GM19099 (cell line): ENCODE data around the gene DVL2.

Experiments used
- POLR2A ChIP-seq: IDR thresholded peaks from 3 replicates; pipeline ENCODE4 v1.6.1; 2011; ENCODE audit warnings: low read depth; ENCODE audit not compliant: insufficient read length; ENCODE audit errors: extremely low read depth

Gene DVL2

GRCh38 chr17:7249214-7249613 lies 14.9 kb upstream of the DVL2 start:
- TF ChIP-seq POLR2A, result no peak

GRCh38 chr17:7248796-7249195 lies 14.5 kb upstream of the DVL2 start:
- no peak for TF ChIP-seq POLR2A

- no peak for TF ChIP-seq POLR2A
These were observed 12.5 kb upstream of the DVL2 start for GRCh38 chr17:7246779-7247178.

- no peak for TF ChIP-seq POLR2A
These were observed 9.1 kb upstream of the DVL2 start for GRCh38 chr17:7243453-7243729.

- peak; percentile 40 for TF ChIP-seq POLR2A
These were observed 8.6 kb upstream of the DVL2 start for GRCh38 chr17:7242717-7243452.

GRCh38 chr17:7241783-7242716 lies 7.7 kb upstream of the DVL2 start, which contains the start of gene GABARAP:
TSS of gene GABARAP (minus strand) at chr17:7242449. CDS start at chr17:7242330, 119 bp downstream.
- peak; percentile 37 for TF ChIP-seq POLR2A

- TF ChIP-seq POLR2A, result no peak
These were observed 6.9 kb upstream of the DVL2 start for GRCh38 chr17:7241090-7241733.

- no peak for TF ChIP-seq POLR2A
These were observed 6.1 kb upstream of the DVL2 start for GRCh38 chr17:7240375-7240774.

GRCh38 chr17:7239091-7240027 lies 5.0 kb upstream of the DVL2 start, which contains the start of gene PHF23:
TSS of gene PHF23 (minus strand) at chr17:7239457. CDS start at chr17:7239279, 178 bp downstream.
- TF ChIP-seq POLR2A, result peak; percentile 43

- no peak for TF ChIP-seq POLR2A
These were observed 4.2 kb upstream of the DVL2 start for GRCh38 chr17:7238420-7239090.

GRCh38 chr17:7237761-7238419 lies 3.6 kb upstream of the DVL2 start:
- no peak for TF ChIP-seq POLR2A

GRCh38 chr17:7237266-7237760 lies 3.0 kb upstream of the DVL2 start:
- TF ChIP-seq POLR2A, result no peak

GRCh38 chr17:7236808-7237207 lies 2.5 kb upstream of the DVL2 start:
- no peak for TF ChIP-seq POLR2A
